SK-N-SH (cell line): ENCODE results near the gene PRKG1. TPM values are rescaled to one million over a fixed set of nuclear protein-coding genes. Genes with fewer than 3 reads are reported as not detected.

Source experiments
- CTCF ChIA-PET: fragments of 300-600, 350-600 bp; formaldehyde crosslinking; extraction: SDS; loops from one replicate; lab custom pipeline; 2021; lab: Yijun Ruan, JAX
- POLR2A ChIA-PET: fragments of 350-600 bp; sonication (Branson Sonifier 250); formaldehyde crosslinking; extraction: SDS; loops from one replicate; lab custom pipeline; 2020; ENCODE audit warnings: antibody characterized with exemption, inconsistent platforms; lab: Yijun Ruan, JAX
- DNase-seq: peaks from one replicate; pipeline ENCODE4 v3.0.0; 2012
- H2AFZ ChIP-seq: fragments of 200-600 bp; sonication (generic); 2 replicates; pipeline ENCODE4 v1.8.1; 2016; ENCODE audit warnings: antibody characterized with exemption, mild to moderate bottlenecking, low read depth
- H3F3A ChIP-seq: fragments of 200-600 bp; sonication (generic); replicated peaks from 2 replicates; pipeline ENCODE3; 2016; ENCODE audit warnings: antibody characterized with exemption, mild to moderate bottlenecking; ENCODE audit not compliant: insufficient read depth
- H3K27ac ChIP-seq, 2 experiments: fragments of 200-500 bp in 1 of 2; fragments of 200-600 bp in 1 of 2; sonication (Bioruptor generic) in 1 of 2; sonication (generic), shearing (Covaris generic) in 1 of 2; 2 replicates each; pipeline versions ENCODE4 v1.5.1 to v1.6.1; 2014 to 2016; ENCODE audit warnings: low read depth in 2 of 2, inconsistent platforms in 1 of 2, low read length in 1 of 2, mild to moderate bottlenecking in 1 of 2, mixed read lengths in 1 of 2
- H3K27me3 ChIP-seq: fragments of 200-600 bp; sonication (generic), shearing (Covaris generic); 2 replicates; pipeline ENCODE4 v1.6.1; 2016; ENCODE audit warnings: mixed run types; ENCODE audit not compliant: insufficient read depth
- H3K36me3 ChIP-seq, 2 experiments: fragments of 200-500 bp in 1 of 2; fragments of 200-600 bp in 1 of 2; sonication (Bioruptor generic) in 1 of 2; sonication (generic) in 1 of 2; replicated peaks in 1 of 2; 2 replicates each; pipeline versions ENCODE3 to v1.5.1; 2014 to 2016; ENCODE audit warnings: low read length in 1 of 2, mild to moderate bottlenecking in 1 of 2; ENCODE audit not compliant: insufficient read depth in 2 of 2, control insufficient read depth in 1 of 2
- H3K4me1 ChIP-seq, 2 experiments: fragments of 200-500 bp in 1 of 2; fragments of 200-600 bp in 1 of 2; sonication (Bioruptor generic) in 1 of 2; sonication (generic), shearing (Covaris generic) in 1 of 2; 2 replicates each; pipeline versions ENCODE4 v1.5.1 to v1.6.1; 2014 to 2016; ENCODE audit warnings: low read depth in 1 of 2, low read length in 1 of 2, mixed run types in 1 of 2; ENCODE audit not compliant: insufficient read depth in 2 of 2, control insufficient read depth in 1 of 2
- H3K4me2 ChIP-seq: fragments of 200-600 bp; sonication (generic), shearing (Covaris generic); 2 replicates; pipeline ENCODE4 v1.6.1; 2017; ENCODE audit warnings: mixed run types
- H3K4me3 ChIP-seq, 2 experiments: fragments of 200-500 bp in 1 of 2; fragments of 200-600 bp in 1 of 2; sonication (Bioruptor generic) in 1 of 2; sonication (generic), shearing (Covaris generic) in 1 of 2; 2 replicates each; pipeline versions ENCODE4 v1.5.1 to v1.8.1; 2014 to 2016; ENCODE audit warnings: low read depth in 2 of 2, inconsistent platforms in 1 of 2, low read length in 1 of 2, mild to moderate bottlenecking in 1 of 2, mixed read lengths in 1 of 2, moderate library complexity in 1 of 2
- H3K79me2 ChIP-seq: fragments of 200-600 bp; sonication (generic); 2 replicates; pipeline ENCODE4 v1.8.1; 2017; ENCODE audit warnings: mild to moderate bottlenecking; ENCODE audit not compliant: insufficient read depth
- H3K9ac ChIP-seq: fragments of 200-600 bp; sonication (generic); 2 replicates; pipeline ENCODE4 v1.6.1; 2017; ENCODE audit warnings: mixed run types
- H3K9me2 ChIP-seq: fragments of 200-600 bp; sonication (generic); 2 replicates; pipeline ENCODE4 v1.6.1; 2017; ENCODE audit warnings: mixed run types
- H3K9me3 ChIP-seq: fragments of 200-600 bp; sonication (generic); 2 replicates; pipeline ENCODE4 v1.6.1; 2017; ENCODE audit warnings: mixed run types, mild to moderate bottlenecking, moderate library complexity
- H4K20me1 ChIP-seq: fragments of 200-600 bp; sonication (generic); 2 replicates; pipeline ENCODE4 v1.6.1; 2017; ENCODE audit warnings: mild to moderate bottlenecking, mixed run types; ENCODE audit not compliant: insufficient read depth
- CHD2 ChIP-seq: fragments of 150-350 bp; IDR thresholded peaks from 2 replicates; pipeline ENCODE4 v1.6.1; 2018; ENCODE audit warnings: low read length; ENCODE audit not compliant: partially characterized antibody
- ELF1 ChIP-seq: IDR thresholded peaks from 2 replicates; pipeline ENCODE4 v1.4.0; 2012
- FOXM1 ChIP-seq: IDR thresholded peaks from 2 replicates; pipeline ENCODE4 v1.4.0; 2012; ENCODE audit warnings: low read depth, mild to moderate bottlenecking
- GABPA ChIP-seq: IDR thresholded peaks from 2 replicates; pipeline ENCODE4 v1.4.0; 2012; ENCODE audit warnings: low read depth, mild to moderate bottlenecking
- MAX ChIP-seq: IDR thresholded peaks from 2 replicates; pipeline ENCODE4 v1.4.0; 2012; ENCODE audit warnings: low read depth
- MEF2A ChIP-seq: IDR thresholded peaks from 2 replicates; pipeline ENCODE4 v1.4.0; 2012; ENCODE audit warnings: low read depth, borderline replicate concordance
- MXI1 ChIP-seq: IDR thresholded peaks from 2 replicates; pipeline ENCODE4 v1.6.1; 2012; ENCODE audit warnings: mild to moderate bottlenecking, low read depth, low read length, improper control_type of control experiment
- NFIC ChIP-seq: IDR thresholded peaks from 2 replicates; pipeline ENCODE4 v1.4.0; 2012; ENCODE audit warnings: borderline replicate concordance
- NRF1 ChIP-seq: IDR thresholded peaks from 2 replicates; pipeline ENCODE4 v1.6.1; 2012; ENCODE audit warnings: low read depth, mild to moderate bottlenecking, low read length
- RCOR1 ChIP-seq: fragments of 150-350 bp; IDR thresholded peaks from 2 replicates; pipeline ENCODE4 v1.6.1; 2017; ENCODE audit warnings: antibody characterized with exemption, low read length
- REST ChIP-seq: IDR thresholded peaks from 2 replicates; pipeline ENCODE4 v1.6.1; 2012; ENCODE audit warnings: mild to moderate bottlenecking, low read depth, low read length, moderate library complexity
- RXRA ChIP-seq: IDR thresholded peaks from 2 replicates; pipeline ENCODE4 v1.4.0; 2012; ENCODE audit warnings: low read depth, mild to moderate bottlenecking, borderline replicate concordance
- TCF12 ChIP-seq: IDR thresholded peaks from 2 replicates; pipeline ENCODE4 v1.4.0; 2012
- USF1 ChIP-seq: IDR thresholded peaks from 2 replicates; pipeline ENCODE4 v1.4.0; 2012; ENCODE audit warnings: low read depth, borderline replicate concordance
- ZBTB33 ChIP-seq: IDR thresholded peaks from 2 replicates; pipeline ENCODE4 v1.4.0; 2012; ENCODE audit warnings: low read depth, borderline replicate concordance
- WGBS: methylation state at CpG from one replicate; pipeline ENCODE4 v1.1.6; 2017; ENCODE audit warnings: low lambda C conversion rate; 5-methylcytosine and 5-hydroxymethylcytosine counted together
- polyA plus RNA-seq, 3 experiments: library from polyadenylated mRNA; depleted of rRNA; stranded (reverse); fragments of >200 nt; gene quantifications; 2 replicates each; pipeline ENCODE4 v1.2.3, GENCODE V29; 2012

Gene PRKG1
- polyA plus RNA-seq, 1 of the 3 experiments (the other 2 are of a cell fraction), result 4.1 TPM

- Histone ChIP-seq H3K9ac (no peak overlapping the region), H3K4me1 (no peaks in the 10 kb centered on the region; a peak in 1 of 4 replicates), H3F3A (no peaks in the 10 kb centered on the region), H3K79me2 (no peaks in the 10 kb centered on the region), H4K20me1 (no peaks in the 10 kb centered on the region), H3K9me2 (no peaks in the 10 kb centered on the region), H2AFZ (no peak overlapping the region), H3K36me3 (no peaks in the 10 kb centered on the region), H3K27ac (no peak overlapping the region), H3K9me3 (no peaks in the 10 kb centered on the region), H3K4me3 (no peak overlapping the region), H3K4me2 (no peak overlapping the region), H3K27me3 (no peaks in the 10 kb centered on the region)
- no peak for DNase-seq
- ChIA-PET CTCF (interaction anchor here (0.8 kb wide), 1 partner anchor 19 kb away, joined by 3 read pairs; no protein-coding TSS in a partner anchor), POLR2A (no interaction called here)
- 80% methylated on average over 3 of the region's 3 CpGs for WGBS
- TF ChIP-seq ELF1 (no peak), USF1 (no peak), FOXM1 (no peak), REST (no peak), MEF2A (no peak), TCF12 (no peak)
Measured at GRCh38 chr10:51285601-51286000, 211.3 kb downstream of the PRKG1 start.

- no peaks in the 10 kb centered on the region for H4K20me1 ChIP-seq
- DNase-seq, result no peak
- CTCF ChIA-PET, result no interaction called here
Measured at GRCh38 chr10:51288511-51288910, 214.2 kb downstream of the PRKG1 start.

More at GRCh38 chr10:51288511-51288910, 214.2 kb downstream of the PRKG1 start:
- Histone ChIP-seq H3K9me2 (no peaks in the 10 kb centered on the region), H3K4me1 (no peaks in the 10 kb centered on the region), H3K27me3 (no peaks in the 10 kb centered on the region), H3K36me3 (no peaks in the 10 kb centered on the region), H3K4me2 (no peak overlapping the region), H3K27ac (no peak overlapping the region), H3F3A (no peaks in the 10 kb centered on the region), H2AFZ (no peak overlapping the region), H3K79me2 (no peaks in the 10 kb centered on the region), H3K9me3 (no peaks in the 10 kb centered on the region), H3K4me3 (no peak overlapping the region), H3K9ac (no peak overlapping the region)
- POLR2A ChIA-PET, result no interaction called here
- no peak for TF ChIP-seq REST
- TF ChIP-seq MAX, result no peak
- TF ChIP-seq GABPA, result no peak
- no peak for TF ChIP-seq RCOR1
- no peak for TF ChIP-seq NRF1
- no peak for TF ChIP-seq ZBTB33
- TF ChIP-seq MXI1, result no peak
- no peak for TF ChIP-seq CHD2
- TF ChIP-seq NFIC, result no peak
- TF ChIP-seq FOXM1, result no peak
- no peak for TF ChIP-seq RXRA
